HG02798 (cell line): ENCODE measurements around the gene PIK3R3.
A peak's percentile ranks its signal among the peaks of the same experiment; 100 is the strongest.
"Not testable (repeated sequence)": the region's sequence is repeated elsewhere in the genome, so short reads cannot be mapped to it uniquely, and the experiment has no call there.

Source experiments
- ATAC-seq: cut with Tn5 transposase; IDR thresholded peaks from one replicate; pipeline ENCODE4 v1.9.1; 2021; ENCODE audit warnings: mild to moderate bottlenecking; ENCODE audit not compliant: unreplicated experiment, poor library complexity

The PIK3R3 gene

GRCh38 chr1:46076343-46076742 lies 56.1 kb downstream of the PIK3R3 start:
- no peak for ATAC-seq

- no peak for ATAC-seq
Measured at GRCh38 chr1:46072975-46073374, 59.5 kb downstream of the PIK3R3 start.

GRCh38 chr1:46070164-46070814 lies 62.1 kb downstream of the PIK3R3 start:
- ATAC-seq = no peak

- ATAC-seq = no peak
Measured at GRCh38 chr1:46068525-46068924, 63.9 kb downstream of the PIK3R3 start.

- no peak for ATAC-seq
Measured at GRCh38 chr1:46067652-46068051, 64.8 kb downstream of the PIK3R3 start.

- no peak for ATAC-seq
Measured at GRCh38 chr1:46065405-46065804, 67.0 kb downstream of the PIK3R3 start.

GRCh38 chr1:46064708-46065107 lies 67.7 kb downstream of the PIK3R3 start:
- ATAC-seq = no peak

GRCh38 chr1:46062651-46063319 lies 69.6 kb downstream of the PIK3R3 start:
- peak; percentile 73 for ATAC-seq

GRCh38 chr1:46061146-46061545 lies 71.3 kb downstream of the PIK3R3 start:
- ATAC-seq = no peak

- ATAC-seq = no peak
Measured at GRCh38 chr1:46058936-46059335, 73.5 kb downstream of the PIK3R3 start.

- ATAC-seq = no peak
Measured at GRCh38 chr1:46057781-46058180, 74.6 kb downstream of the PIK3R3 start.

- ATAC-seq = not testable (repeated sequence)
Measured at GRCh38 chr1:46057215-46057614, 75.2 kb downstream of the PIK3R3 start.

GRCh38 chr1:46056325-46056724 lies 76.1 kb downstream of the PIK3R3 start:
- ATAC-seq = no peak

GRCh38 chr1:46053734-46054133 lies 78.7 kb downstream of the PIK3R3 start:
- no peak for ATAC-seq

GRCh38 chr1:46044116-46044515 lies 88.3 kb downstream of the PIK3R3 start:
- no peak for ATAC-seq

- ATAC-seq = peak; percentile 75
Measured at GRCh38 chr1:46043458-46044017, 88.9 kb downstream of the PIK3R3 start.

- ATAC-seq = no peak
Measured at GRCh38 chr1:46041974-46042373, 90.5 kb downstream of the PIK3R3 start.

- ATAC-seq = no peak
Measured at GRCh38 chr1:46041551-46041950, 90.9 kb downstream of the PIK3R3 start.

GRCh38 chr1:46039571-46040052 lies 92.8 kb downstream of the PIK3R3 start:
- ATAC-seq = no peak

- peak; percentile 56 for ATAC-seq
Measured at GRCh38 chr1:46036894-46037839, 95.3 kb downstream of the PIK3R3 start.
